Heart right ventricle (tissue), 16 donors: ENCODE data around the gene IGF2BP3. TPM values are rescaled to one million over a fixed set of nuclear protein-coding genes. Genes with fewer than 3 reads are reported as not detected.
"Not testable (repeated sequence)": the region's sequence is repeated elsewhere in the genome, so short reads cannot be mapped to it uniquely, and the experiment has no call there.

Source experiments
- ATAC-seq, 8 donors: fragments of 200-7000 bp; cut with Tn5 transposase; one replicate each; pipeline ENCODE4 v1.9.1; 2020; ENCODE audit warnings: mild to moderate bottlenecking in 8 of 8, moderate library complexity in 8 of 8, moderate number of reproducible peaks in 1 of 8
- DNase-seq, 2 donors: peaks; one replicate each; pipeline ENCODE4 v3.0.0-alpha.2; 2020
- H3K27ac ChIP-seq, 10 donors: fragments of 200-600 bp; sonication (generic) in 2 of 10; one replicate each; pipeline versions ENCODE4 v1.5.0 to v1.8.0; 2020 to 2022; ENCODE audit warnings: mild to moderate bottlenecking in 3 of 10
- H3K27me3 ChIP-seq, 7 donors: fragments of 200-600 bp; one replicate each; pipeline ENCODE4 v1.8.0; 2021 to 2022; ENCODE audit warnings: mild to moderate bottlenecking in 2 of 7
- H3K36me3 ChIP-seq, 9 donors: fragments of 200-600 bp; sonication (generic) in 1 of 9; one replicate each; pipeline versions ENCODE4 v1.5.0 to v1.8.0; 2020 to 2022; ENCODE audit warnings: mild to moderate bottlenecking in 2 of 9
- H3K4me1 ChIP-seq, 9 donors: fragments of 200-600 bp; sonication (generic) in 1 of 9; one replicate each; pipeline versions ENCODE4 v1.5.0 to v1.8.0; 2020 to 2022; ENCODE audit warnings: mild to moderate bottlenecking in 4 of 9
- H3K4me3 ChIP-seq, 10 donors: fragments of 200-600 bp; sonication (generic) in 2 of 10; one replicate each; pipeline versions ENCODE4 v1.5.0 to v1.8.0; 2020 to 2022; ENCODE audit warnings: mild to moderate bottlenecking in 7 of 10, moderate library complexity in 2 of 10
- H3K9me3 ChIP-seq, 11 donors: fragments of 200-600 bp in 10 of 11; sonication (generic) in 2 of 11; one replicate each; pipeline versions ENCODE4 v1.5.0 to v1.8.0; 2013 to 2022; ENCODE audit warnings: mild to moderate bottlenecking in 2 of 11, control low read depth in 1 of 11, moderate library complexity in 1 of 11
- WGBS, 2 donors: extraction: QIAGEN DNeasy Blood & Tissue Kit; methylation state at CpG; one replicate each; pipeline ENCODE4 v1.1.7; 2013; ENCODE audit warnings: inconsistent platforms in 1 of 2; 5-methylcytosine and 5-hydroxymethylcytosine counted together
- intact Hi-C, 10 donors: fragments of 100-400 bp; cut with DNase I; formaldehyde crosslinking; loops; one replicate each; pipeline versions ENCODE4 v1.11.1 to v1.14.2; 2022
- polyA plus RNA-seq, 2 donors: library from polyadenylated mRNA; stranded (reverse); fragments of 200-250 nt; gene quantifications; one replicate each; pipeline ENCODE4 v1.2.3, GENCODE V29; 2013
- total RNA-seq, 10 donors: library from RNA; stranded (reverse); fragmentation: NEBNext Ultra II Directional in 3 of 10; extraction: Animal tissue kit (Norgen Biotek cat#: 25700) in 3 of 10; gene quantifications; one replicate each; pipeline versions ENCODE4 v1.2.1 to v1.2.4, GENCODE V29; 2021 to 2023
- TF ChIP-seq, protein P1 (sequence below), 9 donors: fragments of 200-600 bp; sonication (generic) in 2 of 9; IDR thresholded peaks; one replicate each; pipeline versions ENCODE4 v1.5.0 to v1.8.0; 2021 to 2022; ENCODE audit warnings: antibody characterized with exemption in 9 of 9, mild to moderate bottlenecking in 5 of 9, moderate library complexity in 1 of 9
- donor health status: Arrhythmogenic right ventricular cardiomyopathy.
- donor health status: ischemic (EF 13 %, LVEDD 7.1; RV severe dilation, severe dysfunction).
- donor health status: healthy with polysubstance abuse.
- donor health status: DM: no; HTN: yes; CAD: no.
- donor health status: DM: no; HTN: no; CAD: no.
- donor health status: ischemic (EF 25% LVEDD 6.9; RV normal size, moderate dysfunction).
- donor health status: ischemic (EF 25% LVEDD 5.7; RV mildly dilated, moderate dysfunction).
- donor health status: healthy.
- donor health status: DM: yes; HTN: yes; CAD: no.
- donor health status: Ischemic cardiomyopathy.
- donor health status: ischemic (EF 35%, LVEDD 5.7; RV mildly dilated, moderate dysfunction).
- donor health status: nonischemic (EF 11% LVEDD 7.7; RV severe dilation, severe dysfunction).
- donor health status: DM: yes; HTN: yes; CAD: no.
- donor health status: PGD.
- donor health status: ischemic (EF 29% LVEDD 5.4; RV normal size, mild dysfunction).
- donor health status: nonischemic (EF 23%, LVEDD 6.1; RV moderate dilation, normal function).

IGF2BP3 gene
- total and polyA plus RNA-seq, 12 donors, result 0.16 to 0.60 (median 0.34) TPM; not detected in 8

DNA sequence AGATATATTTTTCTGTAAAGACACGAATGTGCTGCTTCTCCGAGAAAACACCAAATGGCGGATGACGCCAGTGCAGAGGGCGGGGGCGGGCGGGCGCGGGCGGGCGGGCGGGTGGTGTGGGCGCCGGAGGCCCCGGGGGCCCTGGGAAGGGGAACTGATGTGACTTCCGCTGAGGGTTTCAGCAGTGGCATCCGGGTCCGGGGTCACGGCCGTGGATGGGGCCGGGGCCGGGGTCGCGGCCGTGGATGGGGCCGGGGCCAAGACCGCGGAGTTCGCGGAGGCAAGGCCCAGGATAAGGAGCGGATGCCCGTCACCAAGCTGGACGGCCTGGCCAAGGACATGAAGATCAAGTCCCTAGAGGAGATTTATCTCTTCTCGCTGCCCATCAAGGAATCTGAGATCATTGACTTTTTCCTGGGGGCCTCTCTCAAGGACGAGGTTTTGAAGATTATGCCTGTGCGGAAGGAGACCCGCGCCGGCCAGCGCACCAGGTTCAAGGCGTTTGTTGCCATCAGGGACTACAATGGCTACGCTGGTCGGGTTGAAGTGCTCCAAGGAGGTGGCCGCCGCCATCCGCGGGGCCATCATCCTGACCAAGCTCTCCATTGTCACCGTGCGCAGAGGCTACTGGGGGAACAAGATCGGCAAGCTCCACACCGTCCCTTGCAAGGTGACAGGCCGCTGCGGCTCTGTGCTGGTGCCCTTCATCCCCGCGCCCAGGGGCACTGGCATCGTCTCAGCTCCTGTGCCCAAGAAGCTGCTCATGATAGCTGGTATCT lies 20.3 kb upstream of the IGF2BP3 start:
- peak; percentile 89 to 95 (median 93) for ATAC-seq
- TF ChIP-seq, protein P1, sequence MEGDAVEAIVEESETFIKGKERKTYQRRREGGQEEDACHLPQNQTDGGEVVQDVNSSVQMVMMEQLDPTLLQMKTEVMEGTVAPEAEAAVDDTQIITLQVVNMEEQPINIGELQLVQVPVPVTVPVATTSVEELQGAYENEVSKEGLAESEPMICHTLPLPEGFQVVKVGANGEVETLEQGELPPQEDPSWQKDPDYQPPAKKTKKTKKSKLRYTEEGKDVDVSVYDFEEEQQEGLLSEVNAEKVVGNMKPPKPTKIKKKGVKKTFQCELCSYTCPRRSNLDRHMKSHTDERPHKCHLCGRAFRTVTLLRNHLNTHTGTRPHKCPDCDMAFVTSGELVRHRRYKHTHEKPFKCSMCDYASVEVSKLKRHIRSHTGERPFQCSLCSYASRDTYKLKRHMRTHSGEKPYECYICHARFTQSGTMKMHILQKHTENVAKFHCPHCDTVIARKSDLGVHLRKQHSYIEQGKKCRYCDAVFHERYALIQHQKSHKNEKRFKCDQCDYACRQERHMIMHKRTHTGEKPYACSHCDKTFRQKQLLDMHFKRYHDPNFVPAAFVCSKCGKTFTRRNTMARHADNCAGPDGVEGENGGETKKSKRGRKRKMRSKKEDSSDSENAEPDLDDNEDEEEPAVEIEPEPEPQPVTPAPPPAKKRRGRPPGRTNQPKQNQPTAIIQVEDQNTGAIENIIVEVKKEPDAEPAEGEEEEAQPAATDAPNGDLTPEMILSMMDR (IDR thresholded peaks at IDR 0.05), result no peak
- intact Hi-C loops, result no loop called here
- Histone ChIP-seq H3K27ac (peak overlapping the region in 9 of 10 donors; percentile 35 to 78 (median 52)), H3K36me3 (no peaks in the 10 kb centered on the region), H3K27me3 (no peaks in the 10 kb centered on the region), H3K9me3 (no peaks in the 10 kb centered on the region), H3K4me1 (peaks cover 0 to 6% (median 0%) of the 10 kb centered on the region in 9 donors), H3K4me3 (peak overlapping the region; percentile 35 to 68 (median 58))
- peak; percentile 42 to 54 for DNase-seq
- WGBS, 2 donors, result 51 to 53% methylated on average over 56 of the region's 56 CpGs

DNA sequence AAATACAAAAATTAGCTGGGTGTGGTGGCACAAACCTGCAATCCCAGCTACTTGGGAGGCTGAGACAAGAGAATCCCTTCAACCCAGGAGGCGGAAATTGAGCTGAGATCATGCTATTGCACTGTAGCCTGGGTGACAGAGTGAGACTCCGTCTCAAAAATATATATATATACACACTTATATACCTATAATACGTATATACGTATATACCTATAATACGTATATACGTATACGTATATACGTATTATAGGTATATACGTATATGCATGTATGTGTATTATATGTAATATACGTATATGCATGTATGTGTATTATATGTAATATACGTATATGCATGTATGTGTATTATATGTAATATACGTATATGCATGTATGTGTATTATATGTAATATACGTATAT lies 18.4 kb upstream of the IGF2BP3 start:
- WGBS, 2 donors, result 96 to 98% methylated on average over 12 to 13 of the region's 13 CpGs
- H3K9me3 ChIP-seq, H3K27me3 ChIP-seq, H3K4me3 ChIP-seq, H3K4me1 ChIP-seq, H3K36me3 ChIP-seq, DNase-seq, H3K27ac ChIP-seq, ATAC-seq: not testable (repeated sequence)
- intact Hi-C loops, result loop anchor here in 1 of 10 donors (10.0 kb wide), 1 partner anchor 194 kb away; the partner anchor contains the start of gene MALSU1

DNA sequence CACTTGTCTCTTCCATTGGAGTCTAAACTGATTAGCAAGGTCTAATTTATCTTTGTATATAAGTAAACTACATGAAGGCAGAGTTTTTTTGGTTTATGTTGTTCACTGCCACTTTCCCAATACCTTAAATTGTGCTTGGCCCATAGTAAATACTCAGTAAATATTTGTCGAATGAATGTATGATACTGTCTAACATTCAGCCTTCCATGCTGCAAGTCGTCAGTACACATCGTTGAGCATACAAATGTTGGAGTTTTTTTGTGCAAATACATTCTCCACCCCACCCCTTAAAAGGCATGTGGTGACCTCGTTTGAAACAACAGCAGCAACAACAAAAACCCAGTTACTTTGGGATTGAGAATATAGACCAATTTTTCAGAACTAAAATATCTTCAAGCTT lies 17.4 kb upstream of the IGF2BP3 start:
- Histone ChIP-seq H3K36me3 (no peaks in the 10 kb centered on the region), H3K9me3 (no peaks in the 10 kb centered on the region), H3K4me1 (peaks cover 0 to 6% (median 0%) of the 10 kb centered on the region in 9 donors), H3K4me3 (no peak overlapping the region), H3K27ac (no peak overlapping the region), H3K27me3 (peaks cover 0 to 15% (median 6%) of the 10 kb centered on the region in 7 donors)
- intact Hi-C loops, result loop anchor here in 1 of 10 donors (10.0 kb wide), 1 partner anchor 193 kb away; the partner anchor contains the start of gene MALSU1
- DNase-seq (no peak), ATAC-seq (no peak)
- TF ChIP-seq, protein P1 (IDR thresholded peaks at IDR 0.05), result no peak
- 60 to 61% methylated on average over 4 of the region's 4 CpGs for whole genome bisulfite sequencing, 2 donors

DNA sequence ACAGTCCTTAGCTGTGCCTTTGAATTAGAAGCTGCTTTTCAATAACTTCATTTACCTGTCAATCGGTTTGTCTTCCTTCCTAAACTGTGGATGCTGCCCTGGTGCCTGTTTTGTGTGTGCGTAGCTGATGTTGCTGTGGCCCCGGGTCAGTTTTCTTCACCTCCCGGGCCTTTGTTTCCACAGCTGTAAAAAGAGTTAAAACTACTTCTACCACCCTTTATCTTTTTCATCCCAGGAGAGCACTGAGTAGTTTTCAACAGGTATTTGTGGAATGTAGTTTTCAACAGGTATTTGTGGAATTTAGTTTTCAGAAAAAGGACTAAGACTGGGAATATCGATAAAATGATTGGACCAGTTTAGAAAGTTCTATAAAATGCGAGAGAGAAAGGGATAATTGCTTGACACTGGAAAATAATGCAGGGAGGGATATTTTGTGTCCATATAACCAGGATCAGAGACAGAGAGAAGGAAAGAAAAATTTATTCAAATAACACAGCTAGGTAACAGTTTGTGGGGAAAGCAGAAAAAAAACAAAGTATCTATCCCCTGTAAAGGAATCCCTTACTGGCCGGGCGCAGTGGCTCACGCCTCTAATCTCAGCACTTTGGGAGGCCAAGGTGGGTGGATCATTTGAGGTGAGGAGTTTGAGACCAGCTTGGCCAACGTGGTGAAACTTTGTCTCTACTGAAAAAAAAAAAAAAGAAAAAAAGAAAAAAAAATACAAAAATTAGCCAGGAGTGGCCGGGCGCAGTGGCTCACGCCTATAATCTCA lies 15.9 kb upstream of the IGF2BP3 start:
- Histone ChIP-seq H3K27ac (no peak overlapping the region), H3K9me3 (no peaks in the 10 kb centered on the region), H3K27me3 (peaks cover 0 to 30% (median 18%) of the 10 kb centered on the region in 7 donors), H3K4me1 (peaks cover 0 to 5% (median 0%) of the 10 kb centered on the region in 9 donors), H3K36me3 (no peaks in the 10 kb centered on the region), H3K4me3 (no peak overlapping the region)
- ATAC-seq, result no peak
- no peak for DNase-seq
- TF ChIP-seq, protein P1 (IDR thresholded peaks at IDR 0.05), result no peak
- 78 to 82% methylated on average over 13 of the region's 13 CpGs for WGBS, 2 donors
- intact Hi-C loops, result loop anchor here in 1 of 10 donors (10.0 kb wide), 1 partner anchor 191 kb away; the partner anchor contains the start of gene MALSU1
